ENCODE results near the gene RALGDS.
"Not testable (repeated sequence)": the region's sequence is repeated elsewhere in the genome, so short reads cannot be mapped to it uniquely, and the experiment has no call there.

Gene RALGDS

DNA sequence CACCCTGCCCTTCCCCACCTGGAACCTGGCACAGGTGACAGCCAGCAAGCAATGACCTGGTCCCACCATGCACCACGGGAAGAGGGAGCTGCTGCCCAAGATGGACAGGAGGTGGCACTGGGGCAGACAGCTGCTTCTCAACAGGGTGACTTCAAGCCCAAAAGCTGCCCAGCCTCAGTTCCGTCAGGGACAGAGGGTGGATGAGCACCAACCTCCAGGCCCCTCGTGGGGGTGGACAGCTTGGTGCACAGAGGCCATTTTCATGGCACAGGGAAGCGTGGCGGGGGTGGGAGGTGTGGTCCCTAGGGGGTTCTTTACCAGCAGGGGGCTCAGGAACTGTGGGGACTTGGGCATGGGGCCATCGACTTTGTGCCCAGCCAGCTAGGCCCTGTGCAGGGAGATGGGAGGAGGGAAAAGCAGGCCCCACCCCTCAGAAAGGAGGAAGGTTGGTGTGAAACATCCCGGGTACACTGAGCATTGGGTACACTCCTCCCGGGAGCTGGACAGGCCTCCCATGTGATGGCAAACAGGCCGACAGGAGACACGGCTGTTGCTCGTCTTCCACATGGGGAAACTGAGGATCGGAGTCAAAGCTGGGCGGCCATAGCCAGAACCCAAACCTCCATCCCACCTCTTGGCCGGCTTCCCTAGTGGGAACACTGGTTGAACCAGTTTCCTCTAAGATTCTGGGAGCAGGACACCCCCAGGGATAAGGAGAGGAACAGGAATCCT is 57.4 kb downstream of the RALGDS start:
- no peak for DNase-seq

DNA sequence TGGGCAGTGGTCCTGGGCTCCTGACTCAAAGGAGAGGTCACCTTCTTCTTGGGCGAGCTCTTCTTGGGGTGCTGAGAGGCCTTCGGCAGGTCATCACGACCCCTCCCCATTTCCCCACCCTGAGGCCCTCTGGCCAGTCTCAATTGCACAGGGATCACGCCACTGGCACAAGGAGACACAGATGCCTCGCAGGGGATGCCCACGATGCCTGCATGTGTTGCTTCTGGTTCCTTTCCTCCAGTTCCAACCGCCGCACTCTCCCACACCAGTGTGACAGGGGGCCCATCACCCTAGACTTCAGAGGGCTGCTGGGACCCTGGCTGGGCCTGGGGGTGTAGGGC is 57.9 kb downstream of the RALGDS start:
- no peak for DNase-seq

DNA sequence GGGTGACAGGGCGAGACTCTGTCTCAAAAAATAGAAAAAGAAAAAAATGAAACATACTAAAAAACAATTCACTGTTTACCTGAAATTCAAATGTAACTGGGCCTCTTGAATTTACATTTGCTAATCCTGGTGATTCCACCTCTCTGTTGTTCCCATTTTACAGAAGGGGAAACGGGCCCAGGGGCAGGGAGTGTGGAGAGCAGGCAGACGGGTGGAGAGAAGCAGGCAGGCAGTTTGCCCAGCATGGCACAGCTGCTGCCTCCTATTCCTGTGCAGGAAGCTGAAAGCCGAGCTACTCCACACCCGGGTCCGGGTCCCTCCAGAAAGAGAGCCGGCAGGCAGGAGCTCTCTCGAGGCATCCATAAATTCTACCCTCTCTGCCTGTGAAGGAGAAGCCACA is 58.5 kb downstream of the RALGDS start:
- not testable (repeated sequence) for DNase-seq

DNA sequence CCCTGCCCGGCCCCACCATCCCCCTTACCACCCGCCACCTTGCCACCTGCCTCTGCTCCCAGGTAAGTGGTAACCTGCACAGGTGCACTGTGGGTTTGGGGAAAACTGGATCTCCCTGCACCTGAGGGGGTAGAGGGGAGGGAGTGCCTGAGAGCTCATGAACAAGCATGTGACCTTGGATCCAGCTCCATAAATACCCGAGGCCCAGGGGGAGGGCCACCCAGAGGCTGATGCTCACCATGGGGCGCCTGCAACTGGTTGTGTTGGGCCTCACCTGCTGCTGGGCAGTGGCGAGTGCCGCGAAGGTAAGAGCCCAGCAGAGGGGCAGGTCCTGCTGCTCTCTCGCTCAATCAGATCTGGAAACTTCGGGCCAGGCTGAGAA is 59.3 kb downstream of the RALGDS start, which contains the start of gene CEL:
CEL (plus strand) TSS at position 218 of the 382 bp plus-strand sequence; CDS start at position 240, 22 bp downstream.
- DNase-seq: peak; percentile 66

DNA sequence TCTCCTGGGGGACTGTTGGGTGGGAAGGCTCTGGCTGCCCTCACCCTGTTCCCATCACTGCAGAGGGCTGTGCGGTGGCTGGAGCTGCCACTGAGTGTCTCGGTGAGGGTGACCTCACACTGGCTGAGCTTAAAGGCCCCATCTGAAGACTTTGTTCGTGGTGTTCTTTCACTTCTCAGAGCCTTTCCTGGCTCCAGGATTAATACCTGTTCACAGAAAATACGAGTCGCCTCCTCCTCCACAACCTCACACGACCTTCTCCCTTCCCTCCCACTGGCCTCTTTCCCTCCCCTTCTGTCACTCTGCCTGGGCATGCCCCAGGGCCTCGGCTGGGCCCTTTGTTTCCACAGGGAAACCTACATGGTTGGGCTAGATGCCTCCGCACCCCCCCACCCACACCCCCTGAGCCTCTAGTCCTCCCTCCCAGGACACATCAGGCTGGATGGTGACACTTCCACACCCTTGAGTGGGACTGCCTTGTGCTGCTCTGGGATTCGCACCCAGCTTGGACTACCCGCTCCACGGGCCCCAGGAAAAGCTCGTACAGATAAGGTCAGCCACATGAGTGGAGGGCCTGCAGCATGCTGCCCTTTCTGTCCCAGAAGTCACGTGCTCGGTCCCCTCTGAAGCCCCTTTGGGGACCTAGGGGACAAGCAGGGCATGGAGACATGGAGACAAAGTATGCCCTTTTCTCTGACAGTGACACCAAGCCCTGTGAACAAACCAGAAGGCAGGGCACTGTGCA is 59.8 kb downstream of the RALGDS start:
- DNase-seq: peak; percentile 38

DNA sequence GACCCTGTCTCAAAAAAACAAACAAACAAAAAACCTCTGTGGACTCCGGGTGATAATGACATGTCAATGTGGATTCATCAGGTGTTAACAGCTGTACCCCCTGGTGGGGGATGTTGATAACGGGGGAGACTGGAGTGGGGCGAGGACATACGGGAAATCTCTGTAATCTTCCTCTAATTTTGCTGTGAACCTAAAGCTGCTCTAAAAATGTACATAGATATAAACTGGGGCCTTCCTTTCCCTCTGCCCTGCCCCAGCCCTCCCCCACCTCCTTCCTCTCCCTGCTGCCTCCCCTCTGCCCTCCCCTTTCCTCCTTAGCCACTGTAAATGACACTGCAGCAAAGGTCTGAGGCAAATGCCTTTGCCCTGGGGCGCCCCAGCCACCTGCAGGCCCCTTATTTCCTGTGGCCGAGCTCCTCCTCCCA is 60.6 kb downstream of the RALGDS start:
- no peak for DNase-seq

DNA sequence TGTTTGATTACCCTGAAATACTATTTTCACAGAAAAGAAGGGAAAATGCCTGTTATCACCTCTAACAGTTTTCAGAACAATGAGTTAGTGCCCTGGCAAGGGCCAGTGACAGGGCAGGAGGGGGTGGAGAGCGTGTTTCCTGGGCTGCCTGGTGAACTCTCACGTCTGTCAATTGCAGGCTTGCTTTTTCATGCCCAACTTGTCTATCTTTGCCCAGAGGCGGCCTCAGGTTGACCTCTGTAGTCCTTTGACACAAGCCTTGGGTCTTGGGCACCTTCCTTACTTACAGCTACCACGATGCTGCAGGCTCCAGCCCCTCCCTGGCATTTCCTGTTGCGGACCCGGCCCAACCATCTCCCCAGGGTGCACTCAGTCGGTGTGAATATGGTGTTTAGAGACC is 61.4 kb downstream of the RALGDS start:
- DNase-seq: peak; percentile 5

DNA sequence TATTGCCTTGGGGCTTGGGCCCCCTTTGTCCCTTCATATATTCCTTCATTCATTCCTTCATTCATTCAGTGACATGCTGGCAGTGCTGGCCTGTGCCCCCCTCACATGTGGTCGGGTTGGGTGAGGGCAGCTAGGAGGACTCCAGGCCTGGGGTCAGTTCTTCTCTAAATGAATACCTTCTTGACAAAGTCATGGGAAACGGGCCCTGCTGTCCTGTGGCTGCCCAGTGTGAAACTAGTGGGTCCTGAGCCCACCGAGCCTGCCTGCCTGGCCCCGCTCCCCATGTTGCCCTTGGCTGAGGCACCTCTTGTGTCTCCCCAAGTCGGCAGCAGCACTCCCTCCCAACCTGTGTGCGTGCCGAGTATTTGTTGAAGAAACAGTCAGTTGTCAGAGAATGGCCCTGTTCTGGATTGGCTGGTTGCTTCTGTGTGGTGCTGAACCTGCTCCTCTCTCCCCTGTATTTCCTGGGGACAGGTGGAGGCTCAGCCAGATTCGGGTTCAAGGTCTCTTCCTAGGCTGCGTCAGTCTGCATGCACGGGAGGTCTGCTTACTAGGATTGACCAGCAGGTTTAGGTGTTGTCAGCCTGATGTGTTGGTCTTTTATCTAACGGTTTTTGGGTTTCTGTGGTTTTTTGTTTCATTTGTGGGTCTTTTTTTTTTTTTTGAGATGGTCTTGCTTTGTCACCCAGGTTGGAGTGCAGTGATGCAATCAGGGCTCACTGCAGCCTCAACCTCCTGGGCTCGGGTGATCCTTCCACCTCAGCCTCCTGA is 62.3 kb downstream of the RALGDS start:
- no peak for DNase-seq

DNA sequence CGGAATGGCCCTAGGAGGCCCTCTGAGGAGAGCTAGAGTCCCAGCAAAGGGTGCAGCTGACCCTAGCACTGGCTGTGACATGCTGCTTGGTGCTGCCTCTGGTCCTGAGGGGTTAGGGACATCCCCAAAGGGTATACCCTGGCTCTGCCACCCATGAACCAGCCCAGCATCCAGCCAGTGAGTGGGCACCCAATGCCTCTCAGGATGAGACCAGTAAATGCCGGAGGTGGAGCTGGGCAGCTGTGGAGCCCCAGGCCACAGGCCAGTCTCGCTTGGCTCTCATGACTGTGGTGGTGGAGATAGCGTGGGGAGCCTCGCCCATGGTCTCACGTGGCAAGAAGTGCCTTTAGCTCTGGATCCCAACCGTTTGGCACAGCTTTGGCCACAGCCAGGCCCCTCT is 63.0 kb downstream of the RALGDS start:
- no peak for DNase-seq

DNA sequence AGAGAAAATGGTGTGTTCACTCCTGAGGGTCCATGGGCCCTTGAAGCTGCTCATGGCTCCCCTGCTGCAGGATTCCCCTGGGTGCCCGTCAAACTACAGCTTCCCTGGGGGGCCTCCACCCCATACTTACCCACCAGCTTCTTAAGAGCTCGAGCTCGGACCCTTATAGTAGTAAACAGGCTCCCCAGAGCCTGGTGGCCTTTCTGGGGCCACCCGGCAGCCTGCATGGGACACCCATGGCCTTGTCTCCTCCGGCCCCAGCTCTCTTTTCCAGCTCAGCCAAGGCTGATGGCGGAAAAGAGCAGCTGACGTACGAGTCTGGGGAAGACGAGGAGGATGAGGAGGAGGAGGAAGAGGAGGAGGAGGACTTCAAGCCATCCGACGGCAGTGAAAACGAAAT is 63.5 kb downstream of the RALGDS start:
- no peak for DNase-seq

DNA sequence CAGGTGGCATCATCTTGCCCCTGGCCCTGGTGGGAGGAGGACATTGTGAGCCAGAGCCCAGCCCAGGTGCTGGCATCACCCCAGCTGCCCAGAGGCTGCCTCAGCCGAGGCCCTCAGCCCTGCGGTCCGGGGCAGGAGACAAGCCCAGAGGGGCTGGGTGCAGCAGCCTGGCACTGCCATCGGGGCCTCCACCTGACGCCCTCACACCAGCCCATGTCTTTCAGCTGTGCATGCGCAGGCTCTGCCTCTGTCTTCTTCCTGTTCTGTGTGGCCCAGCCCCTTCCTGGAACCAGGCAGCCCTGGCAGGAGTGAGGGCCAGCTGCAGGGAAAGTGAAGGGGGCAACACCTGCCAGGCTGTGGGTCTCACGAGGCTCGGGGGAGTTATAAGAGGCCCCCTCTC is 64.0 kb downstream of the RALGDS start:
- DNase-seq: no peak

DNA sequence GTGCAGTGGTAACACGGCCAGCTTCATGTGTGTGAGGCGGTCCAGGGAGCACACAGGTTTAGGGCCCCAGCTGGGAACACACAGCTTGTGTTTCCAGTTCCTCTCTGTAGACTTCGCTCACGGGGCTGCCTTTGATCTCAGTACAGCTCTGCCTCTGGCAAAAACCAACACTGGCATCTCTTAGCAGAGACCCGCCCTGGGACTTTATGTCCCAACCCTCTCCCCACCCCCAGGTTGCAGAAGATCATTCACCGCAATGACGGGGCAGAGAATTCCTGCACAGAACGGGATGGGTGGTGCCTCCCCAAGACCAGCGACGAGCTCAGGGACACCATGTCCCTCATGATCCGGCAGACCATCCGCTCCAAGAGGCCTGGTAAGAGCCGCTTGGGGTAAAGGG is 64.5 kb downstream of the RALGDS start:
- DNase-seq: no peak

DNA sequence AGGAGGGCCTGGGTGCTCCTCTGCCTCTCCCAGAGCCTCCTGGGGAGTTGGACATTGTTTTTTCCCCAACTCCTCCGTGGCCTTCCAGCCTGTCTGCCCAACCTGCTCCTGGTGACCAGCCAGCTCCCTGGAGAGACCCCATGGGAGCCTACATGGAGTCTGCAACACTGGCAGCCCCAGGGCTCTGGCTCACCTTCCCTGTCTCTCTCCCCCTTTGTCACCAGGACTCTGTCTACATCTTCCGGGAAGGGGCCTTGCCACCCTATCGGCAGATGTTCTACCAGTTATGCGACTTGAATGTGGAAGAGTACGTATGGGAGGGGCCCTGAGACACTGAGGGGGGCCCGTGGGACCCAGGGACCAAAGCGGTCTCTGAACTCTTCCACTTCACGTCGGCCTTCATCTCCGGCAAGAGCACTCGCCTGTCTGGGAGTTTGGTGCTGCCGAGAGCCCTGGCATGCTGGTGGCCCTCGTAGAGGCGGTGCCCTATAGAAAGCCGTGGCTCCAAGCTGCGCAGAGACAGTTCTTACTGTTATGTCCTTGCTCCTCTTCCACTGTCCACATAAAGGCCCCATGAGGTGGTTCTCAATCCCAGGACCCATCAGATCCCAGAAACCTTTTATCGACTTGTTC is 65.1 kb downstream of the RALGDS start:
- DNase-seq: no peak

DNA sequence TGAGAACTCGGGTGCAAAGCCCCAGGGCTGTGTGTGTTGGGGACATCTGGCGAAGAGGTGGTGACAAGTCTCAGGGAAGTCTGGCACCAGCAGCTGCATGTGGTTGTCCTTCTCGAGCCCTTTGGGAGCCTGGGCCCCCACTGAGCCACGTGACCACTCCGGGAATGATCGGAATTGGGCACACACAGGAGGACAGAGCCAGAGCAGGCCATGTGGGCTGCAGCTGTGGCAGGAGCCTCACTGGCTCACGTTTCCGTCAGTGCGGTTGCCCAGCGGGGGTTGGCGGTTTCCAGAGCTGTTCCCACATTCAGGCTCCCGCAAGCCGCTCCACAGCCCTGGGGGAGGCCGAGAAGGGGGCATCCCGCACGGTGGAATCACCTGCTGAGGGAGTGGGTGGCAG is 66.1 kb downstream of the RALGDS start:
- DNase-seq: no peak

DNA sequence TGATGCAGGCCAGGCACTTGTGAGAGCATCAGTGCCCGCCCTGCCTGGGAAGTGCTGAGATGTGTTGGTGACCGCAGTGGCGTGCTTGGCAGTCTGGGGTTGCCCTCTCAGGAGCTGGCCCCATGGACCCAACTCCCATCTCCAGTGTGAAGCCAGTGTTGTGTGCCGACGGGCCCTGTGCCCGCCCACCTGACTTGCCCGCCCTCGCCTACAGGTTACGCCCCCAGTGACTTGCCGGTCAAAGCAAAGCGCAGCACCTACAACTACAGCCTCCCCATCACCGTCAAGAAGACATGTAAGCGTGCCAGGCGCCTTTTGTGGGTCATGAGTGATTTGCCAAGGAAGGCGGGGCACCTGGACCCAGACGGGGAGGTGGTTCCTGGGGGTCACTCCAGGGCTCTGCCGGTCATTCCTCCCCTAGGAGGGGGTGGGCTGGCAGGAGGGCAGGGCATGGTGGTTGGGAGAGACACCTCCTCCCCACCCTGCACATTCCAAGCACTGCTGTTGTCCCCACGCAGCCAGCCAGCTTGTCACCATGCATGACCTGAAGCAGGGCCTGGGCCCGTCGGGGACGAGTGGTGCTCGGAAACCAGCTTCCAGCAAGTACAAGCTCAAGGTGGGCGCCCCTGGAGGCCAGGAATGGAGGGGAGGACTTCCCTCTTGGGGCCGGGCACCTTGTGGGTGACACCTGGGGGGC is 66.7 kb downstream of the RALGDS start:
- no peak for DNase-seq

DNA sequence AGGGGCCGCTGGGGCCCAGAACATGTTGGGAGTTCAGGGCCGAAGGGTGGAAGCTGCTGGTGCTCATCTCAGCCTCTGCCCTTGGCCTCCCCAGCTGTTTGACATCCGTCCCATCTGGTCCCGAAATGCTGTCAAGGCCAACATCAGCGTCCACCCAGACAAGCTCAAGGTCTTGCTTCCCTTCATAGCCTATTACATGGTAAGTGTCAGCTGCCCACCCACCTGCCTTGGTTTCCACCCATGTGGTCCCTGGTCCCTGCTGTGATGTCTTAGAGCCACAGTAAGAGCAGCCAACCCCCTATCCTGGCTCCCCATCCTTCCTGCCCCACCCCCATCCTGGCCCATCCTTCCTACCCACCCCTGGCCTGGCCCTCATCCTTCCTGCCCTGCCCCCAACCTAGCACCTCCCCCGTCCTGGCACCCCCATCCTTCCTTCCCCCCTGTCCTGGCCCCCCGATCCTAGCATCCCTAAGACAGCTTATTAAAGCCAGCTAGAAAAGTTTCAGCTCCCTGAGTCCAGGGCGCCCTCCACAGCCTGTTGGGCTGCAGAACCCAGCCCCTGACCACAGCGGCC is 69.0 kb downstream of the RALGDS start:
- no peak for DNase-seq

DNA sequence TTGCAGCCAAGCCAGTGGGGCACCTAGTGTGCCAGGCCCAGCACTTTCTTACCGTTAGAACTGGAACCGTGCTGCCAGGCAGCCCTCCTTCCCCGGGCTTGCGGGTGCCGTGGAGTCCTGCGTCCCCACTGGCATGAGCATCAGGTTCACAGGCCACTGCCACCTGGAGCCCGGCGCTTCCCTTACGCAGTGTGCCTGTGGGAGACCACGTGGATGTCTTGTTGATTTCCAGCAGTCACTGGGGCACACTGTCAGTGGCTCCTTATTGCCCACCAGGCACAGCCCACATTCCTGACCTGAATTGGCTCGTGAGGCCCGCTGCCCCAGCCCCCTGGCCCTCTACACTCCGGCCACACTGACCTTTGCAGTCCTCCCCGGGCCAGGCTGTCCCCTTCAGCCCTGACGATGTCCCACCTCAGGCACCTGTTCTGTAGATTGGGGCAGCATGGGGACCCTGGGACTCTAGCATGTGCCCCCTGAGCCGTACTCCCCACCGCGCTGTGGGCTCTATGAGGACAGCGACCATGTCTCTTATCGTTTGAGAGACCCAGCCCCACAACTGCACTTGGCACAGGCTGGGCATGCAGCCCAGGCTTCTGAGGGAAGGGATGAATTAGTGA is 69.6 kb downstream of the RALGDS start:
- DNase-seq: no peak

DNA sequence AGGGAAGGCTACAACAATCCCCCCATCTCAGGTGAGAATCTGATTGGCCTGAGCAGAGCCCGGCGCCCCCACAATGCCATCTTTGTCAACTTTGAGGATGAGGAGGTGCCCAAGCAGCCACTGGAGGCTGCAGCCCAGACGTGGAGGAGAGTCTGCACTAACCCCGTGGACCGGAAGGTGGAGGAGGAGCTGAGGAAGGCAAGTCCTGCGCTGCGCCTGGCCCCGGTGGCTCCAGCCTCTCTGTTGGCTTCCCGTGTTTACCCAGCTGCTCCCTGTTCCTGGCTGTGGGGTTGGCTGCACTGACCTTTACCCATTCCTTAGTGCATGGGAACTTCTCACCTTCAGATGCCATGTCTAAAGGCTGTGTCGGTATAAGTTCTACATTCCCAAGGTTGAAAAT is 70.3 kb downstream of the RALGDS start:
- DNase-seq: peak; percentile 13

DNA sequence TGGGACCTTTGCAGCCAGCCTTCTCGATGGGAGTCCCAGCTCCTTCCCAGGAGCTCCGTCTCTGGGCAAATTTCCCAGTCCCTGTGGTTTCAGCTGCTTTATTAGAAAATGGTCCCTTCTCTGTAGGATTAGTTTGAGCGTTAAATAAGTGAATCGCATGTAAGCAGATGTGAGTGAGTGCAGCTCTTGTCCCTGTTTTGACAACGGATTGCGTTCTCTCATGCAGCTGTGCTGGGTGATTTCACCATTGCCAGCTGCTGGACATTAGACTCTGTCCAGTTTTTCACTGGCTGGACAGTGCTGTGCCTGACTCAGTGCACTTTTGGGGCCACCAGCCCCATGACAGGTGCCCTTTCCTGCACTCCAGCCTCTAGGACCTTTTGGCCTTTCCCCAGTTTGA is 70.9 kb downstream of the RALGDS start:
- DNase-seq: no peak

DNA sequence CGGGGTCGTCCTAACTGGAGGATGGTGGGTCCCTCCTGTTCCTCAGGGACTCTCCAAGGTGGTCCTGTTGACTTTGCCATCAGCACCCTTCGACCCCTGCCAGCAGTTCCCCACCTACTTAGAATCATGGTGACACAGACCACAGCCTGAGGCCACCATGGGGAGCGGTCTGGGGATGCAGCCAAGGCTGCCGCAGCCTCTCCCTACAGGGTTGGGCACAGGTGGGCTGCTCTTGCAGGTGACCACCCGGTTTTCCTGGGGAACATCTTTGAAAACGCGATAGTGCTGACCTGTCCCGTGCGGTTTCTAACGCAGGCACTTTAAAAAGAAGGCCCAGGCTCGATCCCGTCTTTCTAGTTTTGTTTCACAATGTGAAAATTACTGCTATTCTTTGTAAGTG is 72.0 kb downstream of the RALGDS start:
- no peak for DNase-seq

DNA sequence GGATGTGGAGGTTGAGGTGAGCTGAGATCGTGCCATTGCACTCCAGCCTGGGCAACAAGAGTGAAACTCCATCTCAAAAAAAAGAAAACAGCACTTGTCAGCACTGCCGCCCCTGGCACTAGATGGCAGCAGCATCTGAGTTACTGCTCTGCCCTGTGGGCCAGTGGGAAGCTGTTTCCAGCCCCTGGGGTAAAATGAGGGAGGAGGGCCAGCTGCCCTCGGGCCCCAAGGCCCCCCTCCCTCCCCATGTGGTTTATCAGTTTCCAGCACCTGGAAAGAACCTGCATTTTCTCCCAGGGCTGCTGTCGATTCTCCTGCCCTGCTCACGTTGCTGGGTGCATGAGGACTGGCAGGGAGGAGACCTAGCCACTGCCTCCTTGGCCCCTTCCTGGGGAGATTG is 72.4 kb downstream of the RALGDS start:
- no peak for DNase-seq

Measured in DMS153 (cell line).